ENCODE results near the gene PCSK5. TPM values are rescaled to one million over a fixed set of nuclear protein-coding genes. Genes with fewer than 3 reads are reported as not detected.

PCSK5 gene
- total RNA-seq, 4 donors from 2014 or later = 6.5 to 24.3 (median 12.4) TPM

DNA sequence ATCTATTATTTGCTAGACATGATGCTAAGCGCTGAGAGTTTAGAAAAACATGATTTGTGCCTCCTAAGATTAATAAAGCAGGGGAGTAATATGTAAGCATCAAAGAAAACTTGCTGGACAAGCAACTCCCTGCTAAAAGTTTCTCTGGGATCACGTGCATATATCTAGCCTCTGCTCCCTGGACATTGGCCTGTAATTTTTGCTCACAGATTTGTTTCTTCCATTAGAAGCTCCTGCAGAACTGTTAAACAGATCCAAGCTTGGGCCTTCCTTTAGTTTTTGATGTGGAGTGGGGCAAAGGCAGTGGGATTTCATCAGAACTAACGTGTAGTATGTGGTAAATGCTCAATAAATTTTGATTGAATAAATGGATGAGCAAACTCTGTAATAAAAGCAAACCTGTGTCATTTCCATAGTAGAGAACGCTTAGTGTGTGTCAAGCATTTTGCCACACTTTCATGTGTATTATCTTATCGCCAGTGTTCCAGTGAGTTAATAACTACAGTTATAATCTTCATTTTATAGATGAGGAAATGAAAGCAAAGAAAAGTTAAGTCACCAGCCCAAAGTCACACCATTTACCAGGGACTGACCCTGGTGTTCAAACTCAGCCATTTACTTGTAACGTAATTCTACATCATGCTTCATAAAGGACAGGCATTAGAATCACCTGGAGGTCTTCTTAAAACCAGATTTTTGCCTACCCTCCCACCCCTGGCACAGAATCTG is 100.3 kb downstream of the PCSK5 start:
- intact Hi-C loops (cut with DNase I; ENCODE audit: low total_unique reads) = no loop called here
- H3K4me1 ChIP-seq = no peaks in the 10 kb centered on the region
- H3K4me3 ChIP-seq = no peak overlapping the region
- TF ChIP-seq, protein P1, sequence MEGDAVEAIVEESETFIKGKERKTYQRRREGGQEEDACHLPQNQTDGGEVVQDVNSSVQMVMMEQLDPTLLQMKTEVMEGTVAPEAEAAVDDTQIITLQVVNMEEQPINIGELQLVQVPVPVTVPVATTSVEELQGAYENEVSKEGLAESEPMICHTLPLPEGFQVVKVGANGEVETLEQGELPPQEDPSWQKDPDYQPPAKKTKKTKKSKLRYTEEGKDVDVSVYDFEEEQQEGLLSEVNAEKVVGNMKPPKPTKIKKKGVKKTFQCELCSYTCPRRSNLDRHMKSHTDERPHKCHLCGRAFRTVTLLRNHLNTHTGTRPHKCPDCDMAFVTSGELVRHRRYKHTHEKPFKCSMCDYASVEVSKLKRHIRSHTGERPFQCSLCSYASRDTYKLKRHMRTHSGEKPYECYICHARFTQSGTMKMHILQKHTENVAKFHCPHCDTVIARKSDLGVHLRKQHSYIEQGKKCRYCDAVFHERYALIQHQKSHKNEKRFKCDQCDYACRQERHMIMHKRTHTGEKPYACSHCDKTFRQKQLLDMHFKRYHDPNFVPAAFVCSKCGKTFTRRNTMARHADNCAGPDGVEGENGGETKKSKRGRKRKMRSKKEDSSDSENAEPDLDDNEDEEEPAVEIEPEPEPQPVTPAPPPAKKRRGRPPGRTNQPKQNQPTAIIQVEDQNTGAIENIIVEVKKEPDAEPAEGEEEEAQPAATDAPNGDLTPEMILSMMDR (IDR thresholded peaks at IDR 0.05) = no peak
- no peak for TF ChIP-seq POLR2A (IDR thresholded peaks at IDR 0.05)
- no peaks in the 10 kb centered on the region for H3K27me3 ChIP-seq
- DNase-seq = no peak
- no peak overlapping the region for H3K27ac ChIP-seq
- H3K9me3 ChIP-seq = no peaks in the 10 kb centered on the region
- H3K36me3 ChIP-seq = no peaks in the 10 kb centered on the region

DNA sequence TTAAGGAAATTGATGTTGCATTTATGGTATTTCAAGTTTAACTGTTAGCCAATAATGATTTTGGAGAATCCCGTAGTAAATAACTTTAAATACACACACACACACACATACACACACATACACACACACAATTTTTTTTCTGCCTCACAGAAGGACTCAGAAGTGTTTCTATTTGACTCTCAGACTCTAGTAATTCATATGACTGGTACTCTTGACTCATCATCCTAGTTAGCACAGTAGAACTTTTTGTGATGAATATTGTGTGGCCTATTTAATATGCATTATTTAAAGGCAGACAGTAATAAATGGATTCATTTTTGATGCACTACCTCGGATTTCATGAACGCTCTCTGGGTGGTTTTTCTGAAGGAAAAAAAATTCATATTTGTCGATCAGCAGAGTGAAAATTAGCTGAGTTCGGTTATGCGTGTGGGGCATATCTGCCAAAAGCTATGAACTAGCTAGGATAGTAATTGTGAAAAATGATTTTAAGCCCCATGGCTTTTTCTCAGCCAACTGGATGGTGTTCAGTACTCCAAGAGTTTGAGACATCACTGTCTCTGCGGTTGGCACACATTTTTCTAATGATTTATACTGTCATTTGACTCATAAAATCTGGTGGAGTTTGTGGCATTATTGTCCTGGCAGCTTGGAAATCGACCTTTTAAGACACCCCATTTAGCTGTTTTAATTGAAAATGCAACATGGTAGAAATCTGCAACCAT is 102.2 kb downstream of the PCSK5 start:
- TF ChIP-seq POLR2A (IDR thresholded peaks at IDR 0.05) = no peak
- TF ChIP-seq, protein P1 (IDR thresholded peaks at IDR 0.05) = no peak
- no peaks in the 10 kb centered on the region for H3K4me1 ChIP-seq
- intact Hi-C loops (cut with DNase I; ENCODE audit: low total_unique reads) = no loop called here
- H3K36me3 ChIP-seq = no peaks in the 10 kb centered on the region
- H3K4me3 ChIP-seq = no peak overlapping the region
- H3K9me3 ChIP-seq = no peaks in the 10 kb centered on the region
- H3K27me3 ChIP-seq = no peaks in the 10 kb centered on the region
- no peak for DNase-seq
- no peak overlapping the region for H3K27ac ChIP-seq

DNA sequence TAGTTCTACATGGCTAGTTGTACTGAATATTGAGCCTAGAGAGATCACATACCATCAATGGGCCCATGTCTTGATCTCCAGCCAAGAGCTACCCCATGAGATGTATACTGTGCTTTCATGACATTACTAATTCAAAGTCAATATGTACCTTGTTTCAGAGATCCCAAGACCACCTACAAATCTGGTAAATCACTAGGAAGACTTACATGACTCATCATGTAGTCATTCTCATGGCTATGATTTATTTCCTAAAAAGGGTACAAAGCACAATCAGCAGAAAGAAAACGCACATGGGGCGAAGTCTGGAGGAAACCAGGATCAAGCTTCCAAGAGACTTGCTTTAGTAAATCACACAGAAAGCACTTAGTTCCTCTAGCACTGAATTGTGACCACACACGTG is 103.0 kb downstream of the PCSK5 start:
- H3K36me3 ChIP-seq = no peaks in the 10 kb centered on the region
- no peaks in the 10 kb centered on the region for H3K4me1 ChIP-seq
- no peaks in the 10 kb centered on the region for H3K27me3 ChIP-seq
- H3K4me3 ChIP-seq = no peak overlapping the region
- no peaks in the 10 kb centered on the region for H3K9me3 ChIP-seq
- TF ChIP-seq, protein P1 (IDR thresholded peaks at IDR 0.05) = no peak
- no peak for TF ChIP-seq POLR2A (IDR thresholded peaks at IDR 0.05)
- no peak for DNase-seq
- intact Hi-C loops (cut with DNase I; ENCODE audit: low total_unique reads) = no loop called here
- no peak overlapping the region for H3K27ac ChIP-seq

DNA sequence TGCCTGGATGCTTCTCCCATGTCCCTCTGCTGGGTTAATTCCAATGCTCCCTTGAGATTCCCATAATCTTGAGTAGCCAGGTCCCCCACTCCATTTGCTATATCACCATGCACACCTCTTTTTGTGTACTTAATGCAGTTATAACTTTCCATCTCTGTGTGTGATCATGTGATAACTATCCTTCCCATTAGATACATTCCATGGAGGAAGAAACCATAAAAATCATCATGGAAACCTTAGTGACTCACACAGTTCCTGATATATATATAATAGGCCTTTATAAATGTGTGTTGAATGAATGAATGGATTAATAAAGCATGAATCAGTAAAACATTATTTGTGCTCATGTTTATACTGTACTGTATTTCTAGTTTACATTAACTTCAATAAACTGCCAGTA is 104.6 kb downstream of the PCSK5 start:
- no peak for DNase-seq
- intact Hi-C loops (cut with DNase I; ENCODE audit: low total_unique reads) = no loop called here
- H3K36me3 ChIP-seq = no peaks in the 10 kb centered on the region
- TF ChIP-seq, protein P1 (IDR thresholded peaks at IDR 0.05) = no peak
- TF ChIP-seq POLR2A (IDR thresholded peaks at IDR 0.05) = no peak
- no peak overlapping the region for H3K4me3 ChIP-seq
- no peaks in the 10 kb centered on the region for H3K4me1 ChIP-seq
- H3K27ac ChIP-seq = no peak overlapping the region
- no peaks in the 10 kb centered on the region for H3K9me3 ChIP-seq
- H3K27me3 ChIP-seq = no peaks in the 10 kb centered on the region

DNA sequence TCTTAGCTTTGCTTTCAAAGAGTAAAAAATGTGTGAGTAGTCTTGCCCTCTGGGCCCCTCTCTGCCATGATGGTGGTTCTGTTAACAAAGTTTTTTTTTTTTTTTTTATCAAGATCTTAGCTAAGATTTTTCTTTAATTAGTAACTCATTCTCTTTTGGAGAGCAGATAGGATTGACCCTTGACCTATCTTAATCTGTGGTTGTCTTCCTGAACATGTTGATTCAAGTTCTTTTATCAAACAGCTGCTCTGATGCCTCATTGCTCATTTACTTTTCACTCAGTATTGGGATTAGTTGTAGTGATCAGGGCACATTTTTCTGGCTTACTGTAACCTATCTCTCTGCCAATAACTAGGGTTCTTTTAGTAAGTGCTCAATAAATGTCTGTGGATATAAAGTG is 106.3 kb downstream of the PCSK5 start:
- no peaks in the 10 kb centered on the region for H3K4me1 ChIP-seq
- H3K27me3 ChIP-seq = no peaks in the 10 kb centered on the region
- intact Hi-C loops (cut with DNase I; ENCODE audit: low total_unique reads) = no loop called here
- no peaks in the 10 kb centered on the region for H3K36me3 ChIP-seq
- no peak overlapping the region for H3K27ac ChIP-seq
- TF ChIP-seq, protein P1 (IDR thresholded peaks at IDR 0.05) = no peak
- TF ChIP-seq POLR2A (IDR thresholded peaks at IDR 0.05) = no peak
- no peak overlapping the region for H3K4me3 ChIP-seq
- DNase-seq = no peak
- H3K9me3 ChIP-seq = no peaks in the 10 kb centered on the region
